ENCODE data around the gene AKAP7. TPM values are rescaled to one million over a fixed set of nuclear protein-coding genes. Genes with fewer than 3 reads are reported as not detected.

AKAP7 gene
- total RNA-seq, 1 donor from 2014 or later: 4.5 TPM

DNA sequence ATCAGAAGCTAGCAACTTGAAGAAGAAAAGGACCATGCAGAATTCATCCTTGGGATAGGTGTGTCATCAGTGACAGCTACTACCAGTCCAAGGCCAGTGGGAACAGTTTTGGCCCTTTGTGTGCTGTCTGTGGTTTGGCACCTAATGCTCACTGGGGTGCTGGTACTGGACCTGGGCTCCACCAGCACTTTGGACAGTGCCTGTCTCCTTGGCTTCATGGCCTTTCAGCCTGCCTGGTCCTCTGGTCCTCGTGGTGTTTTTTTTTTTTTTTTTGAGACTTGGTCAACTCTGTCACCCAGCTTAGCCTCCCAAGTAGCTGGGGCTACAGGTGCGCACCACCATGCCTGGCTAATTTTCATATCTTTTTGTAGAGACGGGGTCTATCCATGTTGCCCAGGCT is 56.3 kb downstream of the AKAP7 start:
- no peak overlapping the region for H3K4me3 Mint-ChIP-seq (ENCODE audit: unreplicated experiment)
- no peak overlapping the region for H3K27ac Mint-ChIP-seq (ENCODE audit: unreplicated experiment)
- peaks cover 20% of the 10 kb centered on the region for H3K36me3 Mint-ChIP-seq (ENCODE audit: unreplicated experiment)
- TF ChIP-seq CTCF (IDR thresholded peaks at IDR 0.05): no peak
- DNase-seq (ENCODE audit: extremely low spot score, unreplicated experiment): no peak
- no peaks in the 10 kb centered on the region for H3K4me1 Mint-ChIP-seq (ENCODE audit: unreplicated experiment)
- H3K27me3 Mint-ChIP-seq (ENCODE audit: unreplicated experiment): no peaks in the 10 kb centered on the region
- peaks cover 36% of the 10 kb centered on the region for H3K9me3 Mint-ChIP-seq (ENCODE audit: unreplicated experiment)

GRCh38 chr6:131197716-131198115 is 62.4 kb downstream of the AKAP7 start:
- peaks cover 27% of the 10 kb centered on the region for H3K9me3 Mint-ChIP-seq (ENCODE audit: unreplicated experiment)
- no peak overlapping the region for H3K27ac Mint-ChIP-seq (ENCODE audit: unreplicated experiment)
- peaks cover 12% of the 10 kb centered on the region for H3K36me3 Mint-ChIP-seq (ENCODE audit: unreplicated experiment)
- H3K4me3 Mint-ChIP-seq (ENCODE audit: unreplicated experiment): no peak overlapping the region
- DNase-seq (ENCODE audit: extremely low spot score, unreplicated experiment): no peak
- no peaks in the 10 kb centered on the region for H3K4me1 Mint-ChIP-seq (ENCODE audit: unreplicated experiment)
- no peaks in the 10 kb centered on the region for H3K27me3 Mint-ChIP-seq (ENCODE audit: unreplicated experiment)
- no peak for TF ChIP-seq CTCF (IDR thresholded peaks at IDR 0.05)

DNA sequence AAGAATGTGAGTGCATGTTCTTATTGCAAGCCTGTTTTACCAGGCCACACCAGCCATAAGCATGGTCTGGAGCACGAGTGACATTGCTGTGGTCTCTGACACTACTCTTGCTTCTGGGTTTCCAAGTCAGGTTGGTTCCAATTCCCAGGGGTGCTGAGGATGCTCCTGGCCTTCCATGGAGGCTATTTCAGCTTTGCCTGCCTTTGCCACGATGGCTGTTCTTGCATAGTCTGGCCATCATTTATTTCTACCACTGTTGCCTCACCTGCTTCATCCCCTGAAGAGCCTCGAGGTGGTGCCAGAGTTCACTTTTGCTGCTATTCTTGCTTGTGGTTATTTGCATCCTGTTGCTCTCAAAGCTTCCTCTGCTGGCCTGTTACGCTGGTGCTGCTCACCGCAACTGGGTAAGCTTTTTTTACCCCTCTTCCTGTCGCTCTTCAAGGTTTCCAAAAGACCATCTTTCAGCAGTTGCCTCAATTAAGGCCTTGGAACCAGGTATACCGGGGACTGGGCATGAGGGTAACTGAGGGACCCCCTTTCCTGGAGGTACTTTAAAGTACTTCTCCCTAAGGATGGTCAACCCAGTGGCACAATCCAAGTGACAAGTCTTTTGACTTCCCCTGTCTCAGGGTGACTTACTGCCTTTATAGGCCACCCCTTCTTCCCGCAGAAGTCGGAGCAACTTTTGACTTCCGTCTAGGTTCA is 64.5 kb downstream of the AKAP7 start:
- Mint-ChIP-seq H3K9me3 (ENCODE audit: unreplicated experiment) (peaks cover 12% of the 10 kb centered on the region), H3K27me3 (ENCODE audit: unreplicated experiment) (no peaks in the 10 kb centered on the region), H3K36me3 (ENCODE audit: unreplicated experiment) (peaks cover 3% of the 10 kb centered on the region), H3K27ac (ENCODE audit: unreplicated experiment) (no peak overlapping the region), H3K4me1 (ENCODE audit: unreplicated experiment) (no peaks in the 10 kb centered on the region), H3K4me3 (ENCODE audit: unreplicated experiment) (no peak overlapping the region)
- DNase-seq (ENCODE audit: extremely low spot score, unreplicated experiment): no peak
- TF ChIP-seq CTCF (IDR thresholded peaks at IDR 0.05): peak; percentile 62

DNA sequence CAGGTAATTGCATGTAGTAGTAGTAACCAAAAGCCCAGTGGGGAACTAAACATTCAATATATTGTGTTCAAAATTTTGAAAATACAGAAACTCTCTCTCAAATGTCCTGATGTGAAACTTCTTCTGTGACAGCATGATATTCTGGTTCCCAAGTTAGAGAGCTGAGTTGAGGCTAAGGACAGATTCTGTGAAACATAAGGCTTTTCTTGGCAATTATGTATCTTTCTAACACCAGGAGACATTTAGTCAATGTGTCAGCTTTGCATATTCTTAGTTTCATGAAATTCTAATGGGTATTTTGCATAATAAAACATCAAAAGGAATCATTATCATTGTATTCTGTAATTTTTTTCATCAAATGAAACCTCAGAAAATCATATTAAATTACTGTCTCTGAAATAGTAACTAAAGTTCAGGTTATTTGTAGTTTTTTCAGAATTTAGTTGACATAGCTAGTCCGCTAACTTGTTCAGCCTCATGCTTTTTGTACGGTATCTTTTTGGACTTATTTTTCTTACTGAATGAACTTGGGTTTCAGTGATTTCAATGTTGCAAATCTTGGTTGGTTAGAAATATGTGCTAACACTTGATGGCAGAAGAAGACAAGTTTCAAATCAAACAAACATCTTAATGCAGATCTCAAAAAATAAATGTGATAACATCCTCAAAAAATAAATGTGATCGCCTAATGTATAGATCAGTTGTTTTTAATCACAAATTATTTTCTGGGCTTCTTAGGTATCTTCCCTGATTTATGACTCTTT is 70.4 kb downstream of the AKAP7 start:
- DNase-seq (ENCODE audit: extremely low spot score, unreplicated experiment): no peak
- no peak overlapping the region for H3K4me3 Mint-ChIP-seq (ENCODE audit: unreplicated experiment)

More for the DNA sequence above, 70.4 kb downstream of the AKAP7 start:
- no peak overlapping the region for H3K27ac Mint-ChIP-seq (ENCODE audit: unreplicated experiment)
- no peak for TF ChIP-seq CTCF (IDR thresholded peaks at IDR 0.05)
- no peaks in the 10 kb centered on the region for H3K36me3 Mint-ChIP-seq (ENCODE audit: unreplicated experiment)
- H3K4me1 Mint-ChIP-seq (ENCODE audit: unreplicated experiment): no peaks in the 10 kb centered on the region
- H3K27me3 Mint-ChIP-seq (ENCODE audit: unreplicated experiment): no peaks in the 10 kb centered on the region
- H3K9me3 Mint-ChIP-seq (ENCODE audit: unreplicated experiment): no peaks in the 10 kb centered on the region
